Activated gamma-delta T cell treated with Interleukin-2 at 50 U/mL for 16 hours (primary cell): Measurements from ENCODE around the gene ABCA5.

Experiments
- DNase-seq: peaks from one replicate; pipeline ENCODE4 v3.0.0-alpha.2; 2020

Gene ABCA5

GRCh38 chr17:69265873-69266272 lies 61.1 kb downstream of the ABCA5 start:
- no peak for DNase-seq

GRCh38 chr17:69254187-69254586 lies 72.7 kb downstream of the ABCA5 start:
- no peak for DNase-seq

- no peak for DNase-seq
Measured at GRCh38 chr17:69250641-69251040, 76.3 kb downstream of the ABCA5 start.

- DNase-seq, result no peak
Measured at GRCh38 chr17:69246726-69247375, 80.1 kb downstream of the ABCA5 start.

- no peak for DNase-seq
Measured at GRCh38 chr17:69246202-69246601, 80.7 kb downstream of the ABCA5 start.

- no peak for DNase-seq
Measured at GRCh38 chr17:69245617-69246016, 81.3 kb downstream of the ABCA5 start.

GRCh38 chr17:69239611-69240600 lies 87.0 kb downstream of the ABCA5 start:
- DNase-seq, result no peak

GRCh38 chr17:69236946-69237345 lies 90.0 kb downstream of the ABCA5 start:
- DNase-seq, result no peak

GRCh38 chr17:69236464-69236863 lies 90.5 kb downstream of the ABCA5 start:
- DNase-seq, result no peak

- DNase-seq, result peak; percentile 72
Measured at GRCh38 chr17:69235338-69236058, 91.4 kb downstream of the ABCA5 start.

- no peak for DNase-seq
Measured at GRCh38 chr17:69232650-69233049, 94.3 kb downstream of the ABCA5 start.

- no peak for DNase-seq
Measured at GRCh38 chr17:69231521-69231920, 95.4 kb downstream of the ABCA5 start.

GRCh38 chr17:69230939-69231338 lies 96.0 kb downstream of the ABCA5 start:
- DNase-seq, result no peak

- no peak for DNase-seq
Measured at GRCh38 chr17:69228576-69228975, 98.4 kb downstream of the ABCA5 start, which contains the start of gene ABCA10. TSS of gene ABCA10 (minus strand) at chr17:69228824. CDS start at chr17:69225358, 3,466 bp downstream.

GRCh38 chr17:69228018-69228417 lies 98.9 kb downstream of the ABCA5 start:
- no peak for DNase-seq

GRCh38 chr17:69227541-69227940 lies 99.4 kb downstream of the ABCA5 start:
- no peak for DNase-seq

- no peak for DNase-seq
Measured at GRCh38 chr17:69223809-69224208, 103.1 kb downstream of the ABCA5 start.

GRCh38 chr17:69222707-69223258 lies 104.2 kb downstream of the ABCA5 start:
- DNase-seq, result no peak

- no peak for DNase-seq
Measured at GRCh38 chr17:69220098-69220497, 106.8 kb downstream of the ABCA5 start.

GRCh38 chr17:69218986-69219385 lies 107.9 kb downstream of the ABCA5 start:
- no peak for DNase-seq

GRCh38 chr17:69213059-69213813 lies 113.7 kb downstream of the ABCA5 start:
- no peak for DNase-seq

- DNase-seq, result no peak
Measured at GRCh38 chr17:69208640-69209039, 118.3 kb downstream of the ABCA5 start.
